Measurements from ENCODE around the gene LDHD.

The LDHD gene

GRCh38 chr16:75116911-75117245, 298 bp upstream of the LDHD start:
- H3K4me3 ChIP-seq (ENCODE audit: low read length), result no peak overlapping the region
- DNase-seq (ENCODE audit: low read depth, low spot score), result no peak

GRCh38 chr16:75114946-75115825, 1.4 kb downstream of the LDHD start:
- no peak overlapping the region for H3K4me3 ChIP-seq (ENCODE audit: low read length)
- no peak for DNase-seq (ENCODE audit: low read depth, low spot score)

DNA sequence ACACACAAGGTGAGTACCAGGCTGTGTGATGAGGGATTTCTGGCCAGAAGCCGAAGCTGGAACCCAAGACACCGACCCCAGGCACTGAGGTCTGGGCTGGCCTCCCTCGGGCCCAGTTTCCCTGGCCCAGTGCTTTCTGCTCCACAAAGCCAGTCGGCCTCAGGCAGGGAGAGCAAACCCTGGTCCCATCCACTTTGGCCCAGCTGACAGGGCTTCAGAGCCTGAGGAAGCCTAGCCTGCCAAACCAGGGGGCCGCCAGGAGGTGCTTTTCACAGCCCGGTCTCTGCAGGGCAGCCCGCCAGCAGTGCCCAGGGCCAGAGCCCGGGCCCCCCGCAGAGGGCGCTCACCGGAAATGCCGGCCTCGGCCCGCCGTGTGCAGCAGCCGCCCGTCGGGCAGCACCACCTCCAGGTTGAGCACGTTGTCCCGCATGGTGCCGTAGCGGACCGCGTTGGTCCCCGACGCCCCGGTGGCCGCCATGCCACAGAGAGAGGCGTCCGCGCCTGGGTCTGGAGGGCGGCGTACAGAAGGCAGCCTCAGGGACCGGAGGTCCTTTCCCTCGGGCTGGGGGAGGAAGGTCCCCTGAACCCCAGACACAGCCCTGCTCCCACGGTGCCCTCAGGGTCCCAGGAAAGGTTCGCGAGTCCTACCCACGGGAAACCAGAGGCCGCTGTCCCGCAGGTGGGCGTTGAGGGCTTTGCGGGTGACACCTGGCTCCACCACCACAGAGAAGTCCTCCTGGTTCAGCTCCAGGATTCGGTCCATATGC, 2.2 kb downstream of the LDHD start:
- DNase-seq (ENCODE audit: low read depth, low spot score), result no peak
- no peak overlapping the region for H3K4me3 ChIP-seq (ENCODE audit: low read length)

GRCh38 chr16:75113541-75114121, 2.9 kb downstream of the LDHD start:
- no peak overlapping the region for H3K4me3 ChIP-seq (ENCODE audit: low read length)
- no peak for DNase-seq (ENCODE audit: low read depth, low spot score)

GRCh38 chr16:75112734-75113491, 3.7 kb downstream of the LDHD start:
- no peak overlapping the region for H3K4me3 ChIP-seq (ENCODE audit: low read length)
- DNase-seq (ENCODE audit: low read depth, low spot score), result no peak

- no peak for DNase-seq (ENCODE audit: low read depth, low spot score)
- no peak overlapping the region for H3K4me3 ChIP-seq (ENCODE audit: low read length)
These were observed 4.4 kb downstream of the LDHD start for GRCh38 chr16:75111961-75112733.

GRCh38 chr16:75111514-75111940, 5.1 kb downstream of the LDHD start:
- no peak overlapping the region for H3K4me3 ChIP-seq (ENCODE audit: low read length)
- DNase-seq (ENCODE audit: low read depth, low spot score), result no peak

GRCh38 chr16:75110637-75111513, 5.7 kb downstream of the LDHD start:
- peak; percentile 78 for DNase-seq (ENCODE audit: low read depth, low spot score)
- H3K4me3 ChIP-seq (ENCODE audit: low read length), result peak overlapping the region; percentile 55

DNA sequence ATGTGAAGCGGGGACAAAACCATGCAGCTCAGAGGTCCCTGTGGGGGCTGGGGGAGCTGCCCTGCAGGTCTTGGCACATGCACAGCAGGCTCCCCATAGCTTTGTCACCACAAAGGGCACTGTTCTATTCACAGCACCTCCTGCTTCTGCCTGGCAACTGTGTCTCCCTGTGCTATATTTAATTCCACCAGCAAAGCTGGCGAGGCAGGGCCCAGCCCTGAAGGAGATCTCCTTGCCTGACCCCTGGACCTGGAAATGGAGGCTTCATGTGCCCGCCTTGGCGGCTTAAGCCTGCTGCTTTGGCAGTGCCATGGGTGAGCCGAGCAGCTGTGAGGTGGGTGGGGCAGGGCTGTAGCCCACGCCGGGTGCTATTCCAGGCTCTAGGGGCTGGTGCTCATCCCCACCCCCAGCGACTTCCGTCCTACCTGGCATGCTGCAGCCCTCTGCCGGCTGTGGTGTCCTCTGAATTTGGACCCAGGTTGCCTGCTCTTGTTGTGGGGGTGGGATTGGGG, 6.8 kb downstream of the LDHD start:
- peak; percentile 69 for DNase-seq (ENCODE audit: low read depth, low spot score)
- peak overlapping the region; percentile 55 for H3K4me3 ChIP-seq (ENCODE audit: low read length)

DNA sequence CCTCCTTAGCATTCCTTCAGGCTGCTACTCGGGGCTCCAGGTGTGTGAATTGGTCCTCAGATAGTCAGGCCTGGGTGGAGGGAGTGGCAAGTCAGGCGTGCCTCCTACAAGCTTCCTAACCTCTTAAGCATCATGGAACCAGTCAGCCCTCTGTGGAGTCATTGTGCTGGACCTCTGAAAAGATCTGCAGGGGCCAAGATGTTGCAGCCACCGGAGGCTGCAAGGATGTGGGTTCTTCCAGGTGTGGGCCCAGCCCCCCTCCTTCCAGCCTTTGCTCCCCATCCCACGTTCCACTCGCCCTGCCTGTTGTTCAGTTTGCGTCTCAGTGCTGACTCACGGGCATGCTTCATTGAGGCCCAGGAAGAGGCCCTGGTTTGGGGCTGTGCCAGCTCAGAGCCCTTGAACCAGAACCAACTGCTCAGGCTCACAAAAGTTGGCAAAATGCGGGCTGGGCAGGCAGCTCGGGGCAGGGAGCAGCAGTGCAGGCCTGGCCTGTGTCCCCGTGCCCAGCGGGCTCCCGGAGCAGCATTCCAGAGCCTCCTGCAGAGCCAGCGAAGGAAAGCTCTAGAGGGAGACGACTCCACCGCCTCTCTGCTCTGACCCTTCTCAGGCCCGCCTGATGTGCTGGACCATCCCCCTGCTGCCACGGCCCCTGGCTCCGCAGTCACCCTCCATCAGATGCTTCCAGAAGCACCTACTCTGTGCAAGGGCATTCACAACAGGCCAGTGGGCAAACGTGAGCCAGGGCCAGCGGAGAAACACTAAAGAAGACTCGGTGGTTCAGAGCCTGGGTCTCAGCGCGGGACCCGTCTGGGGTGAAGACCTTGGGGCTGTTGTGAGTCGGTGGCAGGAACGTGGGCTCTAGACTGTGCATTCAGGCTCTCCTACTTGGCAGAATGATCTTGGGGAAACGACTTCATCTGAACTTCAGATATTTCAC, 7.5 kb downstream of the LDHD start:
- H3K4me3 ChIP-seq (ENCODE audit: low read length), result peak overlapping the region; percentile 55
- peak; percentile 83 for DNase-seq (ENCODE audit: low read depth, low spot score)

- DNase-seq (ENCODE audit: low read depth, low spot score), result no peak
- H3K4me3 ChIP-seq (ENCODE audit: low read length), result peak overlapping the region; percentile 55
These were observed 9.1 kb downstream of the LDHD start for GRCh38 chr16:75107505-75107904.

DNA sequence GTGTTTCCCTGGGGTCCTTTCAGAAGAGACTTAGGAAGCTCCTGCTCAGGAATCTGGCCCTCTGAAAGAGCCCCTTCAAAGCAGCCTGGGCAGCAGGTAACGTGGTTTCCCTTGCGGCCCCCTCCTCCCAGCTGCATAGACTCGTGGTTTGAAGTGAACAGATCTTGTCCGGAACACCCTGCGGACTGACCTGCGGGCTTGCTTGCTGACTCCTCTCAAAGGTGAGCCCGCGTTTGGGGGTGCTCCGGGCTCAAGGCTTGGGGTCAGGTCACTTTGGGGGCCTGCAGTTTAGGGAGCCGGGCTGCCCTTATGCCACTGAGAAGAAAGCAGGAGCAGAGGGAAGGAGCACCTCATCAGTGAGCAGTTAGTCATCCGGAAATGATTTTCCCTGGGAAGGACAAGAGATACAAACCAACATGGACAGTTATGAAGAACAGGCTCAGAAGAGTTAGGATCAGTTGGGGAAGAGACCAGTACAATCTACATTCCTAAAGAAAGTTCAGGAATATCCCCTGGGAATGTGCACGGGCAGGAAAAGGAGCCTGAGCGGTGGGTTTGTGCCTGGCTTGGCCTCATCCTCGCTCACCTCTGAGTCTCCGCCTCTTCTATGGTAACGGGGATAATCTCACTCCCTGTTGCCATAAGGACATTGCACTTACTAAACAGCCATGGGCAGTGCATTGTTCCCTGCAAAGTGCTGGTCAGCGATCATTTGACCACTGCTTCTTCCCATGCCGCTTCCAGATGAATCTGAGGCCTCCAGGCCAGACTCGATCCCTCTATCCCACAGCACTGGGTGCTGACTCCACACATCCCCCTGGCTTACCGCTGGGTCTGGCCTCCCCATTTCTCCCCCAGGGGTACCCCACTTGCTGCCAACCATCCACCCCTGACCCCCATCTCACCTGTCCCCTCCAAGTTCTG, 10.0 kb downstream of the LDHD start:
- no peak for DNase-seq (ENCODE audit: low read depth, low spot score)
- H3K4me3 ChIP-seq (ENCODE audit: low read length), result peak overlapping the region; percentile 1

DNA sequence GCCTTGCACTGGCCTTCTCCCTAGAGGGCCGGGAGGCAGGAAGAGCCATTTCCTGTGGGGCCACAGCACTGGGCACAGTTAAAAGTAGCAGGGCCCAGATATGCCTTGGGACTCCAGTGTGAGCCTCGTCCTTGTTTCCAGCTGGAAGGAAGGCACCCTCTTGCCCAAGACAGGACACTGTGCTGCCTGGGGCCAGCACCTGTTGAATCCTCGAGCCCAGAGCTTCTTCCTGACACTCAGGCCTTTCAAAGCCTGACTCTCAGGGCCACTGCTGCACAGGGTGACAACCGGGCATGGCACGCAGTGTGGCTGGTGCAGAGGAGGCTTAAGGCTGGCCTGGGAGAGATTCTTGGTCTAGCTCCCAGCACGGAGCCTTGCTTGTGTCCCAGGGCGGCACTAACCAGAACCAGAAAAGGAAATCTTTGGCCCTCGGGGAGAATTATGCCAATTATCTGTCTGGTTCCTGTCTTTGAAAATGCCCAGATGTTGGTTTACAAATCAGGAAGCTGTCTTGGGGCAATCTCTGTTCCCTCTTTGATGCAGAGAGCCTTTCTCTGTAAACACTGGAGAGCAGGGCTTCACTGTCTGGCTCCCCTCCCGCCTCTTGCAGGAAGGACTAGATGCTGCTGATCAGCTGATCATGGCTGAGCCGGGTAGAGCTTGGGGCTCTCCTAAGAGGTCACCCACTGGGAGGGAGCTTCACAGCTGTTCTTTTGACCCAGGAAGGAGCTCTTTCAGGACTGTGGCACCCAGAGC, 11.1 kb downstream of the LDHD start:
- H3K4me3 ChIP-seq (ENCODE audit: low read length), result no peak overlapping the region
- no peak for DNase-seq (ENCODE audit: low read depth, low spot score)

- no peak for DNase-seq (ENCODE audit: low read depth, low spot score)
- H3K4me3 ChIP-seq (ENCODE audit: low read length), result no peak overlapping the region
These were observed 11.7 kb downstream of the LDHD start for GRCh38 chr16:75104836-75105235.

- H3K4me3 ChIP-seq (ENCODE audit: low read length), result no peak overlapping the region
- DNase-seq (ENCODE audit: low read depth, low spot score), result no peak
These were observed 12.6 kb downstream of the LDHD start for GRCh38 chr16:75103994-75104393.
